ENCODE measurements around the gene EVC.

The EVC gene

DNA sequence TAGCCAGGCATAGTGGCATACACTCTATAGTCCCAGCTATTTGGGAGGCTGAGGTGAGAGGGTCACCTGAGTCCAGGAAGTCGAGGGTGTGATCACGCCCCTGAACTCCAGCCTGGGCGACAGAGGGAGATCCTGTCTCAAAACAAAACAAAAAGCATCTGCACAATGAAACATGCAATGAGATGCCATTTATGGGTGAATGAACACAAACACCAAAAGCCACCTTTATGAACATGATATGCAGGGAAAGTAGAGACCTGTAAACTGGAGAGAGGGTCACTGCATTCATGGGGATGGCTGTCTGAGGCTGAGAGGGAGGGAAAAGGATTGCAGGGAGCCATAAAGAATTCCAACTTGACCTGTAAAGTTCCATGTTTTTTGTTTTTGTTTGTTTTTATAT lies 70.7 kb downstream of the EVC start:
- H3K4ac ChIP-seq (ENCODE audit: low read depth, low read length) = no peak overlapping the region
- no peak overlapping the region for H3K9ac ChIP-seq (ENCODE audit: low read length)
- H4K5ac ChIP-seq (ENCODE audit: low read length) = no peak overlapping the region
- H2BK5ac ChIP-seq (ENCODE audit: low read length) = no peak overlapping the region
- no peak overlapping the region for H3K56ac ChIP-seq (ENCODE audit: low read length)
- H3K36me3 ChIP-seq (ENCODE audit: control insufficient read depth, insufficient read depth, low read length) = no peaks in the 10 kb centered on the region
- H3K4me1 ChIP-seq (ENCODE audit: control insufficient read depth, low read depth, low read length) = no peaks in the 10 kb centered on the region
- no peaks in the 10 kb centered on the region for H3K79me1 ChIP-seq (ENCODE audit: low read length)
- H2BK120ac ChIP-seq (ENCODE audit: low read depth, low read length) = no peak overlapping the region
- WGBS (ENCODE audit: extremely low coverage, insufficient coverage, low lambda C conversion rate) = no CpG with 5 or more reads among the region's 3 CpGs
- no peak overlapping the region for H3K23ac ChIP-seq (ENCODE audit: low read length)
- no peak overlapping the region for H4K8ac ChIP-seq (ENCODE audit: low read depth, low read length)
- H3K4me3 ChIP-seq (ENCODE audit: low read length) = no peak overlapping the region
- no peak for DNase-seq
- H2AK5ac ChIP-seq (ENCODE audit: low read length) = no peak overlapping the region
- no peak overlapping the region for H3K18ac ChIP-seq (ENCODE audit: low read length)
- H3K27me3 ChIP-seq (ENCODE audit: insufficient read depth, low read length, poor library complexity) = no peaks in the 10 kb centered on the region
- H3K79me2 ChIP-seq (ENCODE audit: control insufficient read depth, insufficient read depth, low read length) = no peaks in the 10 kb centered on the region
- no peak overlapping the region for H3K27ac ChIP-seq (ENCODE audit: low read depth, low read length)
- H2BK15ac ChIP-seq (replicated peaks; ENCODE audit: low read depth) = no peak overlapping the region
- no peak overlapping the region for H3K4me2 ChIP-seq (ENCODE audit: low read length)

DNA sequence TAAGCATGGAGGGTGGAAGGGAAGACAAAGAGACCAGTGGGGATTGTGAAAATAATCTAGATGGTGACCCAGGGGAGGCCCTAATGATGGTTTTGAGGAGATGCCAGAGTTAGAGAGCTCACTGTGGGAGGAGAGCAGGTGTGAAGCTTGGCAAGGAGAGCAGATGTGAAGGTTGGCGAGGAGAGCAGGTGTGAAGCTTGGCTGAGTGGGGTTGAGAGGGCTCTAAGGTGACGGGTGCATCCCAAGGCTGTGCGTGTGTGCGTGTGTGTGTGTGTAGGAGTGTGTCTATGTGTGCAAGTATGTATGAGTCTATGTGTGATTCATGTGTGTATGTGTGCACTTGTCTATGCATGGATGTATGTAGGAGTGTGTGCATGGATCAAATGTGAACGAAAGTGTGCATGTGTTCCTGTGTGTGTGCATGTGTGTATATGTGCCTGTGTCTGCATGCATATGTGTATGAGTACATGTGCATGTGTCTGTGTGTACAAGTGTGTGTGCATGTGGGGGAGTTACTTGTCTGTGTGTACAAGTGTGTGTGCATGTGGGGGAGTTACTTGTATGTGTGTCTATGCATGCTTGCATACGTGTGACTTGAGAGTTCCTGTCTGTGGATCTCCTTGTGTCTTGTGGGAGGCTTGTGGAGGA lies 72.0 kb downstream of the EVC start:
- no peak overlapping the region for H3K4me3 ChIP-seq (ENCODE audit: low read length)
- no peaks in the 10 kb centered on the region for H3K4me1 ChIP-seq (ENCODE audit: control insufficient read depth, low read depth, low read length)
- no peak overlapping the region for H2BK15ac ChIP-seq (replicated peaks; ENCODE audit: low read depth)
- no peaks in the 10 kb centered on the region for H3K79me1 ChIP-seq (ENCODE audit: low read length)
- no peak overlapping the region for H2BK120ac ChIP-seq (ENCODE audit: low read depth, low read length)
- no peak overlapping the region for H3K56ac ChIP-seq (ENCODE audit: low read length)
- no peak overlapping the region for H3K9ac ChIP-seq (ENCODE audit: low read length)
- no peak overlapping the region for H4K5ac ChIP-seq (ENCODE audit: low read length)
- H3K4ac ChIP-seq (ENCODE audit: low read depth, low read length) = no peak overlapping the region
- H3K23ac ChIP-seq (ENCODE audit: low read length) = no peak overlapping the region
- no peak for DNase-seq
- no peak overlapping the region for H2BK5ac ChIP-seq (ENCODE audit: low read length)
- H3K18ac ChIP-seq (ENCODE audit: low read length) = no peak overlapping the region
- no peaks in the 10 kb centered on the region for H3K79me2 ChIP-seq (ENCODE audit: control insufficient read depth, insufficient read depth, low read length)
- H3K27me3 ChIP-seq (ENCODE audit: insufficient read depth, low read length, poor library complexity) = no peaks in the 10 kb centered on the region
- no peak overlapping the region for H3K27ac ChIP-seq (ENCODE audit: low read depth, low read length)
- H3K36me3 ChIP-seq (ENCODE audit: control insufficient read depth, insufficient read depth, low read length) = no peaks in the 10 kb centered on the region
- H2AK5ac ChIP-seq (ENCODE audit: low read length) = no peak overlapping the region
- no peak overlapping the region for H4K8ac ChIP-seq (ENCODE audit: low read depth, low read length)
- H3K4me2 ChIP-seq (ENCODE audit: low read length) = no peak overlapping the region
- no CpG with 5 or more reads among the region's 6 CpGs for WGBS (ENCODE audit: extremely low coverage, insufficient coverage, low lambda C conversion rate)

DNA sequence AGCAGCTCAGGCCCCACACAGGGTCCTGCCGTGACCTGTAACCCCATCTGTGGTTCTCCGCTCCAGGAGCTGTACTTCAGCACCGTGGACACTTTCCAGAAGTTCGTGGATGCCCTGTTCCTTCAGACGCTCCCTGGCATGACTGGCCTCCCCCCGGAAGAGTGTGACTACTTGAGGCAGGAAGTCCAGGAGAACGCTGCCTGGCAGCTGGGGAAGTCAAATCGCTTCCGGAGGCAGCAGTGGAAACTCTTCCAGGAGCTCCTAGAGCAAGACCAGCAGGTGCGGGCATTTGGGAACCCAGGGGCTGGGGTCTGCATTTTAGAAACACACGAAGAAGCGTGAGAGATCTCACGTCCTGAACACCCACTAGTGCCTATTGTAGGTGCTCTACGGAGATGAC lies 72.5 kb downstream of the EVC start:
- Histone ChIP-seq H3K9ac (ENCODE audit: low read length) (no peak overlapping the region), H3K27me3 (ENCODE audit: insufficient read depth, low read length, poor library complexity) (no peaks in the 10 kb centered on the region), H3K56ac (ENCODE audit: low read length) (no peak overlapping the region), H2AK5ac (ENCODE audit: low read length) (no peak overlapping the region), H3K4me3 (ENCODE audit: low read length) (no peak overlapping the region), H3K79me2 (ENCODE audit: control insufficient read depth, insufficient read depth, low read length) (no peaks in the 10 kb centered on the region), H2BK120ac (ENCODE audit: low read depth, low read length) (no peak overlapping the region), H3K4me2 (ENCODE audit: low read length) (no peak overlapping the region), H3K4me1 (ENCODE audit: control insufficient read depth, low read depth, low read length) (no peaks in the 10 kb centered on the region), H3K18ac (ENCODE audit: low read length) (no peak overlapping the region), H2BK5ac (ENCODE audit: low read length) (no peak overlapping the region), H4K5ac (ENCODE audit: low read length) (no peak overlapping the region), H4K8ac (ENCODE audit: low read depth, low read length) (no peak overlapping the region), H2BK15ac (replicated peaks; ENCODE audit: low read depth) (no peak overlapping the region), H3K36me3 (ENCODE audit: control insufficient read depth, insufficient read depth, low read length) (no peaks in the 10 kb centered on the region), H3K27ac (ENCODE audit: low read depth, low read length) (no peak overlapping the region), H3K4ac (ENCODE audit: low read depth, low read length) (no peak overlapping the region), H3K23ac (ENCODE audit: low read length) (no peak overlapping the region), H3K79me1 (ENCODE audit: low read length) (no peaks in the 10 kb centered on the region)
- WGBS (ENCODE audit: extremely low coverage, insufficient coverage, low lambda C conversion rate) = no CpG with 5 or more reads among the region's 14 CpGs
- DNase-seq = no peak

DNA sequence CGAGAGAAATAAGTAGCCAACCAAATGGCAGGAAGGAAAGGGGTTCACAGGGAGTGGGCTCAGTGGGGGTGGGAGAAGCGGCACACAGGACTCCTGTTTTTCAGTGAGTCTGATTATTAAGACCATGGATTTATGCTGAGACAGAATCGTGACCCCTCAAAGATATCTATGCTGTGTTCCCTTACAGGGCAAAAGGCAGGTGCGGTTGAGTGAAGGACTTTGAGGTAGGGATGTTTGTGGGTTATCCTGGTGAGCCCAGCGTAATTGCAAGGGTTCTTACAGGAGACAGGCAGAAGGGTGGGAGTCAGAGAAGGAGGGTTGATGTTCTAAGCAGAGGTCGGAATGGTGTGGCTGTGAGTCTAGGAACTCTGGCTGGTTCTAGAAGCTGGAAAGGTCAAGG lies 73.0 kb downstream of the EVC start:
- H4K5ac ChIP-seq (ENCODE audit: low read length) = no peak overlapping the region
- H3K79me1 ChIP-seq (ENCODE audit: low read length) = no peaks in the 10 kb centered on the region
- no peaks in the 10 kb centered on the region for H3K4me1 ChIP-seq (ENCODE audit: control insufficient read depth, low read depth, low read length)
- H3K4me3 ChIP-seq (ENCODE audit: low read length) = no peak overlapping the region
- WGBS (ENCODE audit: extremely low coverage, insufficient coverage, low lambda C conversion rate) = no CpG with 5 or more reads among the region's 6 CpGs
- H3K36me3 ChIP-seq (ENCODE audit: control insufficient read depth, insufficient read depth, low read length) = no peaks in the 10 kb centered on the region
- no peak overlapping the region for H3K9ac ChIP-seq (ENCODE audit: low read length)
- H3K18ac ChIP-seq (ENCODE audit: low read length) = no peak overlapping the region
- H3K27ac ChIP-seq (ENCODE audit: low read depth, low read length) = no peak overlapping the region
- DNase-seq = no peak
- H3K79me2 ChIP-seq (ENCODE audit: control insufficient read depth, insufficient read depth, low read length) = no peaks in the 10 kb centered on the region
- no peak overlapping the region for H4K8ac ChIP-seq (ENCODE audit: low read depth, low read length)
- H3K23ac ChIP-seq (ENCODE audit: low read length) = no peak overlapping the region
- H2BK5ac ChIP-seq (ENCODE audit: low read length) = no peak overlapping the region
- no peak overlapping the region for H2BK15ac ChIP-seq (replicated peaks; ENCODE audit: low read depth)
- no peak overlapping the region for H2AK5ac ChIP-seq (ENCODE audit: low read length)
- H3K4me2 ChIP-seq (ENCODE audit: low read length) = no peak overlapping the region
- no peak overlapping the region for H3K56ac ChIP-seq (ENCODE audit: low read length)
- H3K27me3 ChIP-seq (ENCODE audit: insufficient read depth, low read length, poor library complexity) = no peaks in the 10 kb centered on the region
- no peak overlapping the region for H2BK120ac ChIP-seq (ENCODE audit: low read depth, low read length)
- no peak overlapping the region for H3K4ac ChIP-seq (ENCODE audit: low read depth, low read length)

DNA sequence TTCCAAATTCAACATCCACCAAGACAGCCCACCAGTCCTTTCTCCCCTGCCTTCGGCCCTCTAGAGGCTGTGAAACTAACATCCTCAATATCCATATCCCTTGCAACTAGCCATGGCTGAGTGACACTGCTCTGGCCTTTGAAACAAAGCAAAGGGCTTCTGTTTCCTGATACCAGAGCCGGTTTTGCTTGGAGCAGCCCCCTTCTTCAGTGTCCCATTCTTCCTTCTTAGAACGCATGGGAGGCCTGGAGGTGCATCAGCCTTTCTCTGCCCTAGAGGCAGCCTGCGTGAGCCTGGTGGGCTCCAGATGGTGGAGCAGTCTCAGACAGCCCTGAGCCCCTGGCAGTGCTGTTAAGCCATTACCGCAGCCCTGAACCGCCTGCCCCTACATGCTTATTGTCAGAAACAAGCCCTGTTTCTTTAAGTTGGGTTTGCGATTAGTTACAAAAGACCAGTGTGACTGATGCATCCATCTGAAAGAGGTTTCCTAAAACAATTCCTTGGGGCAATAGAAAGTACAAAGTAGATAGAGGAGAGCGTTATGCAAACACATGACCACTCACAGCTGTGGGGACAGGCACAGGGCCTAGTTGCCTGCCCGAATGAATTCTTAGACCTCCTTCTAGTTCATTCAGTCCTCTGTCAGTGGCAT lies 74.1 kb downstream of the EVC start:
- H3K4me2 ChIP-seq (ENCODE audit: low read length) = no peak overlapping the region
- no CpG with 5 or more reads among the region's 9 CpGs for WGBS (ENCODE audit: extremely low coverage, insufficient coverage, low lambda C conversion rate)
- no peak overlapping the region for H2BK5ac ChIP-seq (ENCODE audit: low read length)
- H3K36me3 ChIP-seq (ENCODE audit: control insufficient read depth, insufficient read depth, low read length) = no peaks in the 10 kb centered on the region
- no peak overlapping the region for H2BK15ac ChIP-seq (replicated peaks; ENCODE audit: low read depth)
- H4K5ac ChIP-seq (ENCODE audit: low read length) = no peak overlapping the region
- peak overlapping the region; percentile 53 for H3K56ac ChIP-seq (ENCODE audit: low read length)
- H3K18ac ChIP-seq (ENCODE audit: low read length) = no peak overlapping the region
- H3K4me3 ChIP-seq (ENCODE audit: low read length) = no peak overlapping the region
- H3K27me3 ChIP-seq (ENCODE audit: insufficient read depth, low read length, poor library complexity) = no peaks in the 10 kb centered on the region
- H3K4me1 ChIP-seq (ENCODE audit: control insufficient read depth, low read depth, low read length) = no peaks in the 10 kb centered on the region
- no peaks in the 10 kb centered on the region for H3K79me1 ChIP-seq (ENCODE audit: low read length)
- H3K23ac ChIP-seq (ENCODE audit: low read length) = no peak overlapping the region
- DNase-seq = peak; percentile 44
- H2AK5ac ChIP-seq (ENCODE audit: low read length) = no peak overlapping the region
- no peaks in the 10 kb centered on the region for H3K79me2 ChIP-seq (ENCODE audit: control insufficient read depth, insufficient read depth, low read length)
- H3K27ac ChIP-seq (ENCODE audit: low read depth, low read length) = no peak overlapping the region
- H3K9ac ChIP-seq (ENCODE audit: low read length) = no peak overlapping the region
- H3K4ac ChIP-seq (ENCODE audit: low read depth, low read length) = no peak overlapping the region
- no peak overlapping the region for H2BK120ac ChIP-seq (ENCODE audit: low read depth, low read length)
- no peak overlapping the region for H4K8ac ChIP-seq (ENCODE audit: low read depth, low read length)
